BE2C (cell line): Measurements from ENCODE around the gene STRIP1.

Experiments used
- DNase-seq: peaks from one replicate; pipeline ENCODE4 v3.0.0-alpha.2; 2020
- H3K27me3 ChIP-seq: fragments of 250-450 bp; sonication (Bioruptor Pico); 2 replicates; pipeline ENCODE4 v1.5.1; 2020; ENCODE audit warnings: mild to moderate bottlenecking
- H3K36me3 ChIP-seq: fragments of 250-450 bp; sonication (Bioruptor Pico); 2 replicates; pipeline ENCODE4 v1.5.1; 2020; ENCODE audit warnings: mild to moderate bottlenecking
- H3K4me1 ChIP-seq: fragments of 250-450 bp; sonication (Bioruptor Pico); 2 replicates; pipeline ENCODE4 v1.5.1; 2020
- H3K4me3 ChIP-seq: 2 replicates; pipeline ENCODE4 v1.5.1; 2011; ENCODE audit warnings: low read depth, low read length
- H3K9me3 ChIP-seq: fragments of 250-450 bp; sonication (Bioruptor Pico); 2 replicates; pipeline ENCODE4 v1.5.1; 2020
- TF ChIP-seq, protein P1 (sequence below): IDR thresholded peaks from 2 replicates; pipeline ENCODE4 v1.5.1; 2012; ENCODE audit warnings: mild to moderate bottlenecking, low read depth, low read length

STRIP1 gene

DNA sequence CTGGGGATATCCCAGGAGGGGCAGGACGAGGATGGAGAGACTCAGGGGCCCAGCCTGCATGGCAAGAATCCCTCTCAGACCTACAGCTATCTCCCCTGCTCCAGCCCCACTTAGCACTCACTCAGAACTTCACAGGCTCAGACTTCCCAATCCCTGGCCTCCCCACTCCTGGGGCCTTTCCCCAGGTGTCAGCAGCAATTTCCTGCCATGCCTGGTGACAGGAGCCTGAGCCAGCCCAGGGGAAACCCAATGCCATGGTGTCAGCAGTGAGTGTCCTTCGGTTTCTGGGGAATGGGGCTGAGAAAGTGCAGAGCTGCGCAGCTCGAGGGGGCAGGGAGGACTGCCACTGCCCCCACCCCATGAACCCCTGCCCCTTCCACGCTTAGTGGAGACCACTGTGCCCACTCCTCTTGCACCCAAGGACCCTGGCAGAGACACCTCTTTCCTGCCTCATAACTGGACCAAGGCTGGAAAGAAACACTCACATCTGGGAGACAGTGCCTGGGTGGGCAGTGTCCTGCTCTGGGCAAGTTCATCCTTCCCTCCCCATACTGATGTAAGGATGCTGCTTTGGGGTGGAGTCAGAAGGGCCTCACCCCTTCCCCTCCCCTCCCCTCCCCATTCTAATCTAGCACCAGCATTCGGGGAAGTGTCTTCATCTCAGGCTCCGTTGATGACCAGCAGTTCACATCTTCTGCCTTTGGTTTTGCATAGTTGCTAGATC is 60.7 kb downstream of the STRIP1 start:
- peaks cover 8% of the 10 kb centered on the region for H3K4me1 ChIP-seq
- TF ChIP-seq, protein P1, sequence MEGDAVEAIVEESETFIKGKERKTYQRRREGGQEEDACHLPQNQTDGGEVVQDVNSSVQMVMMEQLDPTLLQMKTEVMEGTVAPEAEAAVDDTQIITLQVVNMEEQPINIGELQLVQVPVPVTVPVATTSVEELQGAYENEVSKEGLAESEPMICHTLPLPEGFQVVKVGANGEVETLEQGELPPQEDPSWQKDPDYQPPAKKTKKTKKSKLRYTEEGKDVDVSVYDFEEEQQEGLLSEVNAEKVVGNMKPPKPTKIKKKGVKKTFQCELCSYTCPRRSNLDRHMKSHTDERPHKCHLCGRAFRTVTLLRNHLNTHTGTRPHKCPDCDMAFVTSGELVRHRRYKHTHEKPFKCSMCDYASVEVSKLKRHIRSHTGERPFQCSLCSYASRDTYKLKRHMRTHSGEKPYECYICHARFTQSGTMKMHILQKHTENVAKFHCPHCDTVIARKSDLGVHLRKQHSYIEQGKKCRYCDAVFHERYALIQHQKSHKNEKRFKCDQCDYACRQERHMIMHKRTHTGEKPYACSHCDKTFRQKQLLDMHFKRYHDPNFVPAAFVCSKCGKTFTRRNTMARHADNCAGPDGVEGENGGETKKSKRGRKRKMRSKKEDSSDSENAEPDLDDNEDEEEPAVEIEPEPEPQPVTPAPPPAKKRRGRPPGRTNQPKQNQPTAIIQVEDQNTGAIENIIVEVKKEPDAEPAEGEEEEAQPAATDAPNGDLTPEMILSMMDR, result no peak
- H3K36me3 ChIP-seq, result no peaks in the 10 kb centered on the region
- H3K27me3 ChIP-seq, result no peaks in the 10 kb centered on the region
- DNase-seq, result no peak
- no peaks in the 10 kb centered on the region for H3K9me3 ChIP-seq
- H3K4me3 ChIP-seq, result no peak overlapping the region

- DNase-seq, result no peak
- H3K27me3 ChIP-seq, result no peaks in the 10 kb centered on the region
- no peaks in the 10 kb centered on the region for H3K36me3 ChIP-seq
- no peak overlapping the region for H3K4me3 ChIP-seq
- H3K4me1 ChIP-seq, result peaks cover 8% of the 10 kb centered on the region
- no peaks in the 10 kb centered on the region for H3K9me3 ChIP-seq
- TF ChIP-seq, protein P1, result no peak
Measured at GRCh38 chr1:110097507-110098221, 63.2 kb downstream of the STRIP1 start.

GRCh38 chr1:110098222-110099026 is 64.0 kb downstream of the STRIP1 start:
- H3K9me3 ChIP-seq, result no peaks in the 10 kb centered on the region
- no peak for DNase-seq
- H3K27me3 ChIP-seq, result no peaks in the 10 kb centered on the region
- H3K36me3 ChIP-seq, result no peaks in the 10 kb centered on the region
- H3K4me3 ChIP-seq, result no peak overlapping the region
- TF ChIP-seq, protein P1, result no peak
- H3K4me1 ChIP-seq, result peaks cover 8% of the 10 kb centered on the region

DNA sequence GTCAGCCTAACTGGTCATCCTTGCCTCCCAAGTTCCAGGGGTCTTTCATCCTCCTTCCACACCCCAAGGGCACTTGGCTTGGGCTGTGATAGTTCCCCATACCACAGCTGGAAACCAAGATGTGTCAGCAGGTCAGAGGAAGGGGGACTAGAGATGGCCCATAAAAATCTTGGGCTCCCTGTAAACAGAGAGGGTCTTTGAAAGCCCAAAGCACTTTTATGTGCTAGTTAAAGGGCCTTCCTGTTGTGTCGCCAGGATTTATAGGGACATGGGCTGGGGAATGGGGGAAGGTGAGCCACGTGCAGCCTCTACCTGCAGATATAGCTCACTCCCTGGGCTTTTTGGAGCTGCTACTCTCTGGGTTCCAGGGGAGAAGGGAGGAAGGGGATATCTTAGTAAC is 65.9 kb downstream of the STRIP1 start:
- Histone ChIP-seq H3K4me3 (no peak overlapping the region), H3K4me1 (peaks cover 8% of the 10 kb centered on the region), H3K9me3 (no peaks in the 10 kb centered on the region), H3K36me3 (no peaks in the 10 kb centered on the region), H3K27me3 (no peaks in the 10 kb centered on the region)
- TF ChIP-seq, protein P1, result no peak
- no peak for DNase-seq

- H3K9me3 ChIP-seq, result no peaks in the 10 kb centered on the region
- no peak for DNase-seq
- H3K4me3 ChIP-seq, result no peak overlapping the region
- no peaks in the 10 kb centered on the region for H3K36me3 ChIP-seq
- no peaks in the 10 kb centered on the region for H3K27me3 ChIP-seq
- TF ChIP-seq, protein P1, result no peak
- peaks cover 19% of the 10 kb centered on the region for H3K4me1 ChIP-seq
Measured at GRCh38 chr1:110102081-110102480, 67.7 kb downstream of the STRIP1 start.
